SK-N-MC (cell line): ENCODE results near the gene GPR135.

Experiments used
- DNase-seq: peaks from one replicate; pipeline ENCODE4 v3.0.0-alpha.2; 2011; ENCODE audit warnings: low read depth, low spot score
- H3K27ac ChIP-seq: fragments of 200-600 bp; sonication (generic); 2 replicates; pipeline ENCODE4 v1.5.1; 2016; ENCODE audit warnings: mixed run types
- H3K36me3 ChIP-seq: fragments of 200-600 bp; sonication (generic); 2 replicates; pipeline ENCODE4 v1.6.1; 2017; ENCODE audit warnings: antibody characterized with exemption, low read length, mixed read lengths; ENCODE audit not compliant: insufficient read depth
- H3K4me3 ChIP-seq: fragments of 200-600 bp; sonication (generic); 2 replicates; pipeline ENCODE4 v1.5.1; 2016
- H3K9ac ChIP-seq: fragments of 200-600 bp; sonication (generic); 2 replicates; pipeline ENCODE4 v1.8.0; 2017; ENCODE audit warnings: mixed run types, mixed read lengths; ENCODE audit not compliant: insufficient read length
- H3K9me3 ChIP-seq: fragments of 200-600 bp; sonication (generic); 2 replicates; pipeline ENCODE4 v1.6.1; 2017; ENCODE audit warnings: low read depth, mild to moderate bottlenecking, antibody characterized with exemption, low read length, moderate library complexity, mixed read lengths
- EZH2 ChIP-seq: fragments of 200-600 bp; sonication (generic); IDR thresholded peaks from one replicate; pipeline ENCODE4 v1.6.1; 2017; ENCODE audit warnings: antibody characterized with exemption
- FOXP2 ChIP-seq: optimal IDR thresholded peaks from 2 replicates; pipeline ENCODE3; 2011; ENCODE audit warnings: mild to moderate bottlenecking, moderate library complexity; ENCODE audit not compliant: insufficient read depth; ENCODE audit errors: extremely low read length, control extremely low read depth
- POLR2AphosphoS5 ChIP-seq: IDR thresholded peaks from 2 replicates; pipeline ENCODE4 v1.6.1; 2012; ENCODE audit warnings: mild to moderate bottlenecking, low read depth, low read length, borderline replicate concordance

The GPR135 gene

DNA sequence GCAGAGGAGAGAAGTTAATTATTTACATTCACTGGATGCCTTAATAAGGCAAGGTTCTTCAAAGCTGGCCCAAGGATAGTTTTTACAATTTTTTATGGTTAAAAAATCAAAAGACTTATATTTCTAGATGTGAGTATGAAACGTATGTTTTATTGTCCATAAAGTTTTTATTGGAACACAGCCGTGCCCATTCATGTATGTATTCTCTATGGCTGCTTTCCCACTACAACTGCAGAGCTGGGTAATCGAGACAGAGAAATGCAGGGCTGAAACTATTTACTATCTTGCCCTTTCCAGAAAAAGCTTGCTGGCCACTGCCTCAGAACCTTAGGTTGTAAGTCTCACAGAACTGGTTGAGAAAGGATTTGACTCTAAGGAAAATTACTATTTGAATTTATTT lies 35.6 kb upstream of the GPR135 start:
- no peak overlapping the region for H3K9ac ChIP-seq
- no peak for DNase-seq
- TF ChIP-seq POLR2AphosphoS5 (no peak), FOXP2 (no peak), EZH2 (no peak)
- H3K27ac ChIP-seq, result no peak overlapping the region
- no peak overlapping the region for H3K4me3 ChIP-seq
- H3K36me3 ChIP-seq, result peaks cover 35% of the 10 kb centered on the region
- no peaks in the 10 kb centered on the region for H3K9me3 ChIP-seq

DNA sequence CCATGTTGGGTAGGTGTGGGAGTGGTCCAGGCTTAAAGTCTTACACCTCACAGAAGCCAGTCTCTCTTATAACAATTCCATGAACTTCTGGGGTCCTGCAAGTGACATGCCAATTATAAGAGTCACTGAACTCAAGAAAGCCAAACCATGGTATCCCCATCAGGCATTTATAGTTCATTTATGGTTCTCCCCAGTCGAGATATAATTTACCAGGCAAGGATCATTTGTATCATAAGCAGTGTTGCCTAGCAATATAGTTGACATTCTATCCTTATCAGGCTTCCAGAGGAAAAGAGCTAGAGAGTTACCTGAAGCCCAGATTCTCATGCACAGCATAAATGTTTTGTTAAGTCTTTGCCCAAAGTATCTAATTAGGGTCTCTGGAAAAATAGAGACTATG lies 27.2 kb upstream of the GPR135 start:
- DNase-seq, result no peak
- TF ChIP-seq EZH2 (no peak), FOXP2 (no peak), POLR2AphosphoS5 (no peak)
- H3K36me3 ChIP-seq, result peaks cover 73% of the 10 kb centered on the region
- no peak overlapping the region for H3K27ac ChIP-seq
- H3K9ac ChIP-seq, result no peak overlapping the region
- H3K9me3 ChIP-seq, result no peaks in the 10 kb centered on the region
- no peak overlapping the region for H3K4me3 ChIP-seq

DNA sequence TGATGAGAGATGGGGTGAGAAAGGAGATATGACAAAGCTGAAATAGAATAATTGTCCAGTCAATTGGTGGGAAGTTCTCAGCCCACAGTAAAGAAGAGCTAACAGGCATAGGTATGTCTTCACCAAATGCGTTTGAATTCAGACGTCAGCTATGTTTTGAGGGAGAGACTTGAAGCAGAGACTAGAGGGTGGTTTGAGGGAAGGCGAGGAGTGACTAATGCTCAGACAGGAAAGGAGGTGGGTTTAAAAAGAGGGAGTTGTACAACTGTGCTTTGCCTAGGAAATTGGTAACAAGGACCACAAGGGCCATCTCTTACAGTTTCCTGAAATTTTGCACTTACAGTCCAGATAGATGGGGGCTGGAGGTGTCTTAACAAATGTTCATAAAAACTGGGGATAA lies 25.6 kb upstream of the GPR135 start:
- TF ChIP-seq FOXP2 (no peak), EZH2 (no peak), POLR2AphosphoS5 (no peak)
- peaks cover 80% of the 10 kb centered on the region for H3K36me3 ChIP-seq
- H3K4me3 ChIP-seq, result no peak overlapping the region
- H3K9me3 ChIP-seq, result no peaks in the 10 kb centered on the region
- no peak overlapping the region for H3K9ac ChIP-seq
- H3K27ac ChIP-seq, result no peak overlapping the region
- DNase-seq, result no peak

DNA sequence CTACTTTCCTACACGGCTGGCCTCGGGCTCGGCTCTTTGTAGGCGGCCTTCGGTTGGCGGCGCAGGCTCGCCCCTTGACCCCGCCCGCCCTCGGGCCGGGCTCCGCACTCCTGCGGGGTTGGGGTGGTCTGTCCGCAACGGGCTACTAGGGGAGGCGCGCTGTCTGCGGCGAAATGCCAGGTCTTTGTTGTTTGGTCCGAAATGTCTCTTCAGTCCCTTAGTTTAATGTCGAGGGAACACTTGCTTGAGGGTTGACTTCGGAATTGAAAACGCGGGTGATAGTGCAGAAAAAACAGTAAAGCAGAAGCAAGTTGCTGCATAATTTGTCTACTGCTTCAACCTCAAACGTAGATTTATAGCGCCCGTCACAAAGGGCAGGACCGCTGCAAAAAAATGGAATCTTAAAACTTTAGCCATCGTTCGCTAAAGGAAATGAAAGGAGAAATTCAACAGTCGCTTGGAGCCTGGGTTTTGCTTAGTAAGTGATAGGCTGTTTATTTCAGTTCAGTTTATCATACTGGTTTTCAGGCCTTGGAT lies 19.5 kb upstream of the GPR135 start:
- no peak for TF ChIP-seq POLR2AphosphoS5

DNA sequence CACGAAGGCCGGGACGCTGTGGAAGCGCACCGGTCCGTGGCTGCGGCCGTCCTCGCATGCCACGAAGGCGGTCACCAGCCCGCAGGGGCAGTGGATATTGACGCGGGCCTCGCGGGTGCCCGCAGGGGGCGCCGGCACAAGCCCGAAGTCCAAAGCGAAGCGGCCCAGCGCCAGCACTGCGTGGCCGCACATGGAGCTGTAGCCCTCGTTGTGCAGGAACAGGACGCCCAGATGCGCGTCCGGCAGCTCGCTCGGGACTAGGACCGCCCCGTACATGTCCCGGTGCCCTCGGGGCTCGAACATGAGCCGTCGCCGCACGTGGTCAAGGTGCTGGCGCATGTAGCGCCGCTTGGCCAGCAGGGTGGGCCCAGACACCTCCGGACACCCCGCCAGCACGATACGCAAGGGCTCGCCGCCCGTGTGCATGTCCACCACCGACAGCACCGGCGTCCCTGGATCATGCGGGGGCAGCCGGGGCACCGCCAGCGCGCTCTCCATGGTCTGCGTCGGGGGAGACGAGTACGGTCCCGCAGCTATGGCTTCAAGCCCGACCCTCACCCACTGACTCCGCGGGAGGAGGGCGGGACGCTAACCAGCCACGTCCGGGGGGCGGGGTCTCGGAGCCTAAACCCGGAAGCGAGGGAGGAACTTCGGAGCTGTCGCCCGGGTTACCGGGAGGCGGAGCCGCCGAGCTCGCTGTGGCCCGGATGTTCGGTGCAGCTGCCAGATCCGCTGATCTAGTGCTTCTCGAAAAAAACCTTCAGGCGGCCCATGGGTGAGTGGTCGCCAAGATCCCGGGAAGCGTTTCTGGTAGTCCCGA lies 18.8 kb upstream of the GPR135 start, which contains the start of the genes JKAMP and L3HYPDH:
JKAMP (plus strand) TSS at position 699 of the 820 bp plus-strand sequence; CDS start at position 772, 73 bp downstream.
L3HYPDH (minus strand) TSS at position 590 of the 820 bp plus-strand sequence; CDS start at position 498, 92 bp downstream.
- H3K9ac ChIP-seq, result peak within 1 kb of the TSS; percentile 97
- H3K9me3 ChIP-seq, result no peaks in the 10 kb centered on the region
- H3K27ac ChIP-seq, result peak within 1 kb of the TSS; percentile 75
- peaks cover 26% of the 10 kb centered on the region for H3K36me3 ChIP-seq
- H3K4me3 ChIP-seq, result peak within 1 kb of the TSS; percentile 97
- DNase-seq, result peak; percentile 66
- TF ChIP-seq FOXP2 (peak; percentile 56), EZH2 (no peak), POLR2AphosphoS5 (peak; percentile 93)

More for the DNA sequence above, 19.5 kb upstream of the GPR135 start:
- no peak for DNase-seq
- peak overlapping the region; percentile 75 for H3K27ac ChIP-seq
- peak overlapping the region; percentile 97 for H3K4me3 ChIP-seq
- peaks cover 32% of the 10 kb centered on the region for H3K36me3 ChIP-seq
- no peaks in the 10 kb centered on the region for H3K9me3 ChIP-seq
- H3K9ac ChIP-seq, result peak overlapping the region; percentile 97

DNA sequence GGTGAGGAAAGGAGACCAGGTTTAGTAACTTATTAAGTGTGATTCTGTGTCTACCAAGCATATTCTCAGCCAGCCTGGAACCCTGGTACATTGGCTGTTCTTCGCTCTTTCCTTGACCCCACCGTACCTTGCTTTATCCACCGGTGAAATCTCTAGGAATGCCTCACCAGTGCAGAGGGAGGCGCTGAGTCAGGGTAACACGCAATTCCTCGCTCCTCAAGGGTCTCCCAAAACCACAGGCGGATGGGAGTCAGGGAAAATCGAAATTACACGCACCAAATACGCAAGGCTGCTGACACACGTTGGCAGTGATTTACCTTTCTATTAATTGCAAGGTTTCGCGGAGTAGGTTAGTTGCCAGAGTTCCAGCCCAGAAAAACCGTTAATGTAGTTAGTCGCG lies 18.2 kb upstream of the GPR135 start:
- no peak for DNase-seq
- Histone ChIP-seq H3K36me3 (peaks cover 23% of the 10 kb centered on the region), H3K9me3 (no peaks in the 10 kb centered on the region), H3K9ac (peak overlapping the region; percentile 97), H3K27ac (peak overlapping the region; percentile 62), H3K4me3 (peak overlapping the region; percentile 97)
- TF ChIP-seq FOXP2, result no peak
- no peak for TF ChIP-seq EZH2
- TF ChIP-seq POLR2AphosphoS5, result no peak

DNA sequence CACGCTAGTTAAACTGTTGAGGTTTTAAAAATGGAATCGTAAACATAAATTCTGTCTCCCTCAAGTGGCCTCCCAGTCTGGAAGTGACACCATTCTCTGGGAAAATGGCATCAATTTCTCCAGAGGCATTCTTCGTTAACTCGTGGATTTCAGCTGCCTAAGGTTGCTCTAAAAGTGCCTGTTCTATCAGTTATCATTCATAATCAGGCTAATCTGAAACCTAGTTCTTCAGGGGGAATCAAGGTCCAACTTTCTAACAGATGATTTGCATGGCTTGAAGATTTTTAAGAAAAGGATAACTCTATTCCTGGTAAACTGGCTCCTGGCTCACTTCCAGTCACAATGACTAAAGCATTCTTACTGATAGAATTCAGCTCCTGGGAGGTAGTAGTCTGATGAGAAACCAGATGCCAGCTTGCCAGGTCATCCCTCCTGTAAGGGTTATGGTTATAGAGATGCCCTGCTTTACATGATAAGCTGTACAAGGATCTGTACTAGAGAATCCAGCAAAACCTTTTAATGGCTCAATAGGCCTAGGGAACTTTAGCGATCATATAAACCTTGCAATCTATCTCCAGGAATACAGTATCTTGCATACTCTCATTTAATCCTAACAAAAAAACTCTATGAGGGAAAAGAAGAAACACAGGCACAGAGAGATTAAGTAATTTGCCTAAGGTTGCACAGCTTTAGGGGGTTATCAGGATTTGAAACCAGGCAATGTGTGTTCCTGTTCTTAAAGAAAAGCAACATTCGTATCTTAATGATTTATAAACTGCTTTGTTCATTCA lies 17.6 kb upstream of the GPR135 start:
- Histone ChIP-seq H3K9me3 (no peaks in the 10 kb centered on the region), H3K4me3 (peak overlapping the region; percentile 97), H3K36me3 (peaks cover 20% of the 10 kb centered on the region), H3K27ac (peak overlapping the region; percentile 62), H3K9ac (peak overlapping the region; percentile 97)
- DNase-seq, result peak; percentile 42
- TF ChIP-seq POLR2AphosphoS5, result no peak
- no peak for TF ChIP-seq EZH2
- TF ChIP-seq FOXP2, result no peak

DNA sequence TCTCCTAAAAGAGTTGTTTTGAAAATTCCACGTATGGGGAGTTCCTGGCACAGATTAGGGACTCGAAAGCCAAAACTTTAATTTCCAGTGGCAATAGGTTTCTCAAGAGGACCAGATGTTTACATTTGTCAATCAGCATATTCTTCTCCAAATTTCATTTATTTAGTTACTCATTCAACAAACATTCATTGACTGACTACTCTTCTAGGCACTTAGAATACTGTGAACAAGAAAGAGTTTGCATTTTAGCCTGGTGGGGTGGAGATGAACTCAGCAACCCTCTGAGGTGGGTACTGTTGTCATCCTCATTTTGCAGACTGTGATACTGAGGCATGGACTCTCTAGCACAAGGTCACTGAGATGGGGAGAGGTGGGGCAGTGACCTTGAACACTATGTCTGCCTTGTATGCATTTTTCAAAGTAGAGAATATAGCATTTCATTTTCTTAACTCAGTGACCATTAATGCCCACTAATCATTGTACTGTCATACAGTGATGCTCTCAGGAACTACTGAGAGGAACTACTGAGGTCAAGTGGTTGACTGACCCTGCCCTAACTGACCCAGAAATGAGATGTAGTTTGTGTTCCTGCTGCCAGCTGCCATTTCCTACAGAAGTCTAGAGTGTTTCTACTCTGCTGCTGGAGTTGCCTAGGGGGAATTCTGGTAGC lies 16.8 kb upstream of the GPR135 start:
- H3K4me3 ChIP-seq, result peak overlapping the region; percentile 97
- no peak for DNase-seq
- TF ChIP-seq FOXP2 (no peak), POLR2AphosphoS5 (no peak; the same call in 1 of the 2 replicates), EZH2 (no peak)
- no peak overlapping the region for H3K9ac ChIP-seq
- H3K27ac ChIP-seq, result peak overlapping the region; percentile 62; the same call in 1 of the 2 replicates
- H3K9me3 ChIP-seq, result no peaks in the 10 kb centered on the region
- H3K36me3 ChIP-seq, result peaks cover 16% of the 10 kb centered on the region
